GM12878 (cell line): Measurements from ENCODE around the gene SYNJ2. TPM values are rescaled to one million over a fixed set of nuclear protein-coding genes. Genes with fewer than 3 reads are reported as not detected.

ENCODE experiments used
- ATAC-seq: fragments of 200-7000 bp; cut with Tn5 transposase; 3 replicates; pipeline ENCODE4 v1.9.1; 2020; ENCODE audit warnings: mild to moderate bottlenecking, moderate library complexity
- BruUV-seq: library from RNA; stranded (reverse); fragments of 400-500 nt; replicated peaks from 2 replicates; lab custom pipeline; 2021; lab: Mats Ljungman, UMichigan
- CTCF ChIA-PET: fragments of 300-600 bp; sonication (Branson Sonifier 250); formaldehyde crosslinking; extraction: SDS; loops from one replicate; lab custom pipeline; 2021; ENCODE audit warnings: inconsistent platforms; lab: Yijun Ruan, JAX
- POLR2A ChIA-PET: fragments of 350-600 bp; formaldehyde crosslinking; extraction: SDS; loops from one replicate; lab custom pipeline; 2021; ENCODE audit warnings: inconsistent platforms; lab: Charles Lee
- RAD21 ChIA-PET: fragments of 300-600 bp; sonication (Branson Sonifier 250); formaldehyde crosslinking; loops from one replicate; lab custom pipeline; 2023; ENCODE audit warnings: antibody characterized with exemption; ENCODE audit not compliant: unreplicated experiment; lab: Charles Lee
- SMC1A ChIA-PET: fragments of 300-600 bp; sonication (Branson Sonifier 250); formaldehyde crosslinking; loops from one replicate; lab custom pipeline; 2023; ENCODE audit not compliant: unreplicated experiment, uncharacterized antibody; lab: Charles Lee
- DNase-seq: peaks from one replicate; pipeline ENCODE4 v3.0.0-alpha.2; 2011; ENCODE audit warnings: low read depth, low spot score
- FAIRE-seq: peaks from 3 replicates; lab custom pipeline; 2011; peaks lifted over from hg19 to GRCh38; lab: Jason Lieb, UNC
- H2AFZ ChIP-seq: 2 replicates; pipeline ENCODE4 v1.6.0; 2011; ENCODE audit warnings: low read depth, low read length, control low read depth; ENCODE audit not compliant: control insufficient read depth
- H3K27ac ChIP-seq: 2 replicates; pipeline ENCODE4 v1.5.1; 2011; ENCODE audit warnings: control low read depth; ENCODE audit not compliant: control insufficient read depth, insufficient read depth
- H3K27me3 ChIP-seq, 2 experiments: replicated peaks in 1 of 2; 2 replicates each; pipeline versions ENCODE4 v1.6.0 to v1.6.1; 2011; ENCODE audit warnings: low read length in 1 of 2; ENCODE audit not compliant: control insufficient read depth in 2 of 2, insufficient read depth in 2 of 2
- H3K36me3 ChIP-seq, 2 experiments: 2 replicates each; pipeline ENCODE4 v1.5.1; 2011; ENCODE audit warnings: low read length in 1 of 2; ENCODE audit not compliant: control insufficient read depth in 2 of 2, insufficient read depth in 2 of 2
- H3K4me1 ChIP-seq: 2 replicates; pipeline ENCODE4 v1.6.1; 2011; ENCODE audit warnings: mild to moderate bottlenecking, low read length, moderate library complexity, mixed read lengths; ENCODE audit not compliant: control insufficient read depth, insufficient read depth
- H3K4me2 ChIP-seq: 2 replicates; pipeline ENCODE4 v1.6.0; 2011; ENCODE audit warnings: control low read depth; ENCODE audit not compliant: control insufficient read depth, insufficient read depth
- H3K4me3 ChIP-seq: fragments of 200-600 bp; sonication (generic); 2 replicates; pipeline ENCODE4 v1.5.1; 2016
- H3K79me2 ChIP-seq: 2 replicates; pipeline ENCODE4 v1.6.0; 2011; ENCODE audit warnings: low read length; ENCODE audit not compliant: control insufficient read depth, insufficient read depth
- H3K9ac ChIP-seq: 2 replicates; pipeline ENCODE4 v1.8.0; 2011; ENCODE audit warnings: low read length, control low read depth, mixed read lengths; ENCODE audit not compliant: control insufficient read depth, insufficient read depth
- H3K9me3 ChIP-seq: replicated peaks from 3 replicates; pipeline ENCODE4 v1.5.1; 2011; ENCODE audit warnings: mild to moderate bottlenecking, low read length; ENCODE audit not compliant: control insufficient read depth, insufficient read depth
- H4K20me1 ChIP-seq: 2 replicates; pipeline ENCODE4 v1.6.0; 2011; ENCODE audit not compliant: control insufficient read depth, insufficient read depth
- GATAD2B ChIP-seq: fragments of 450-650 bp; conservative IDR thresholded peaks from 2 replicates; pipeline ENCODE4 v1.6.1; 2017; ENCODE audit warnings: low read depth, mild to moderate bottlenecking, moderate library complexity
- IKZF1 ChIP-seq: fragments of 450-650 bp; conservative IDR thresholded peaks from 2 replicates; pipeline ENCODE4 v1.6.1; 2017; ENCODE audit warnings: antibody characterized with exemption, mild to moderate bottlenecking
- MTA3 ChIP-seq: IDR thresholded peaks from 2 replicates; pipeline ENCODE4 v1.6.1; 2012; ENCODE audit warnings: low read length, inconsistent platforms, borderline replicate concordance
- NBN ChIP-seq: fragments of 450-650 bp; IDR thresholded peaks from 2 replicates; pipeline ENCODE4 v1.6.1; 2016
- NFYB ChIP-seq: IDR thresholded peaks from 2 replicates; pipeline ENCODE4 v1.6.1; 2011; ENCODE audit warnings: low read depth, mild to moderate bottlenecking, low read length, improper control_type of control experiment, moderate library complexity; ENCODE audit not compliant: insufficient read depth
- PAX5 ChIP-seq: IDR thresholded peaks from 2 replicates; pipeline ENCODE4 v1.6.1; 2011; ENCODE audit warnings: low read depth, low read length, borderline replicate concordance
- PML ChIP-seq: IDR thresholded peaks from 2 replicates; pipeline ENCODE4 v1.6.1; 2012; ENCODE audit warnings: low read length, inconsistent platforms
- POLR2A ChIP-seq: IDR thresholded peaks from 2 replicates; pipeline ENCODE4 v1.6.1; 2011; ENCODE audit warnings: low read depth, mild to moderate bottlenecking, low read length
- PRDM15 ChIP-seq: fragments of 450-650 bp; formaldehyde crosslinking; IDR thresholded peaks from 2 replicates; pipeline ENCODE4 v1.4.0; 2020; ENCODE audit warnings: mild to moderate bottlenecking, moderate library complexity
- SPI1 ChIP-seq: IDR thresholded peaks from 2 replicates; pipeline ENCODE4 v1.6.1; 2011; ENCODE audit warnings: low read depth, mild to moderate bottlenecking, low read length, moderate library complexity, borderline replicate concordance; ENCODE audit not compliant: insufficient read depth
- ZBTB40 ChIP-seq: fragments of 450-650 bp; IDR thresholded peaks from 2 replicates; pipeline ENCODE4 v1.6.1; 2016; ENCODE audit warnings: mild to moderate bottlenecking, moderate library complexity, borderline replicate concordance
- ZNF622 ChIP-seq: fragments of 450-650 bp; IDR thresholded peaks from 2 replicates; pipeline ENCODE4 v1.6.1; 2017; ENCODE audit warnings: mild to moderate bottlenecking, inconsistent platforms
- ZSCAN29 ChIP-seq: fragments of 450-650 bp; IDR thresholded peaks from 2 replicates; pipeline ENCODE4 v1.6.1; 2017; ENCODE audit warnings: mild to moderate bottlenecking, moderate library complexity
- ZZZ3 ChIP-seq: IDR thresholded peaks from 2 replicates; pipeline ENCODE4 v1.6.1; 2011; ENCODE audit warnings: low read depth; ENCODE audit not compliant: control insufficient read depth, insufficient read length
- WGBS: methylation state at CpG from one replicate; pipeline ENCODE4 v1.1.6; 2016; ENCODE audit warnings: low lambda C conversion rate; ENCODE audit not compliant: insufficient replicate concordance, insufficient coverage; ENCODE audit errors: missing lambda C conversion rate; 5-methylcytosine and 5-hydroxymethylcytosine counted together
- in situ Hi-C: fragments of 300-500 bp; cut with MboI; formaldehyde crosslinking; loops from 9 replicates; pipeline ENCODE4 v1.14.3; 2018; ENCODE audit warnings: mixed read lengths
- intact Hi-C: fragments of 100-400 bp; cut with micrococcal nuclease; formaldehyde crosslinking; loops from one replicate; pipeline ENCODE4 v1.14.2; 2022; ENCODE audit not compliant: unreplicated experiment
- polyA plus RNA-seq, 11 experiments: library from polyadenylated mRNA; depleted of rRNA in 4 of 11; unstranded in 6 of 11; stranded (reverse) in 5 of 11; fragments of >200 nt; fragmentation: Nextera tagmentation in 4 of 11; fragmentation: Illumina TruSeq in 1 of 11; extraction: Ambion mirVana in 4 of 11; extraction: Trizol in 1 of 11; gene quantifications; 1 replicate in 1 of 11; 2 replicates in 10 of 11; pipeline versions ENCODE4 v1.2.1 to v1.2.3, GENCODE V29; 2011 to 2016; ENCODE audit warnings: inconsistent platforms in 2 of 11, missing spikeins in 2 of 11, low read depth in 1 of 11
- total RNA-seq, 4 experiments: library from RNA; depleted of rRNA in 3 of 4; stranded (reverse); fragments of >200 nt in 3 of 4; fragmentation: Illumina TruSeq in 1 of 4; extraction: Trizol in 1 of 4; gene quantifications; 2 replicates each; pipeline versions ENCODE4 v1.2.1 to v1.2.3, GENCODE V29; 2013 to 2021
- TF ChIP-seq, protein P1 (sequence below): fragments of 450-650 bp; conservative IDR thresholded peaks from 2 replicates; pipeline ENCODE4 v1.6.1; 2017; ENCODE audit warnings: mild to moderate bottlenecking, moderate library complexity

The SYNJ2 gene
- total and polyA plus RNA-seq, 10 of the 15 experiments (the other 5 are each of a cell fraction or from before 2014, with no cell fraction given): 0.11 to 1.8 (median 0.57) TPM

DNA sequence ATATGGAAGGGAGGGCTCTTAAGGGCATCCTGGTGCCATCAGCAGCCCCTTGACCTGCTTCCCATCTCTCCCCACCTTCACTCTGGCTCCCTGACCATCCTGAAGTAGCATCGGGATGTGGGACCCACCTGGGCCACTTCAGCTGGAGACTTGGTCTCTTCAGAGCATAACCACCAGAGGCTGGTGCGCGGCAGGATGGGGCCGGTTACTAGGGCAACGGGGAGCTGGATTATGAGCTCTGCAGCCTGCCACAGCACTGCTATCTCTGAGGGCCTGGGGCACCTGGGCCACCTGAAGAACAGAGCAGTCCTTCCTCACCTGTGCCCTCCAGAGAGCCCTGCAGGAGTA is 79.7 kb downstream of the SYNJ2 start:
- TF ChIP-seq SPI1 (no peak), GATAD2B (no peak), ZZZ3 (no peak), ZSCAN29 (no peak), PRDM15 (CRISPR knock-in tag) (no peak), POLR2A (no peak), MTA3 (no peak), IKZF1 (no peak), NBN (no peak), NFYB (no peak), PAX5 (no peak), PML (no peak), ZNF622 (no peak), ZBTB40 (no peak)
- TF ChIP-seq, protein P1, sequence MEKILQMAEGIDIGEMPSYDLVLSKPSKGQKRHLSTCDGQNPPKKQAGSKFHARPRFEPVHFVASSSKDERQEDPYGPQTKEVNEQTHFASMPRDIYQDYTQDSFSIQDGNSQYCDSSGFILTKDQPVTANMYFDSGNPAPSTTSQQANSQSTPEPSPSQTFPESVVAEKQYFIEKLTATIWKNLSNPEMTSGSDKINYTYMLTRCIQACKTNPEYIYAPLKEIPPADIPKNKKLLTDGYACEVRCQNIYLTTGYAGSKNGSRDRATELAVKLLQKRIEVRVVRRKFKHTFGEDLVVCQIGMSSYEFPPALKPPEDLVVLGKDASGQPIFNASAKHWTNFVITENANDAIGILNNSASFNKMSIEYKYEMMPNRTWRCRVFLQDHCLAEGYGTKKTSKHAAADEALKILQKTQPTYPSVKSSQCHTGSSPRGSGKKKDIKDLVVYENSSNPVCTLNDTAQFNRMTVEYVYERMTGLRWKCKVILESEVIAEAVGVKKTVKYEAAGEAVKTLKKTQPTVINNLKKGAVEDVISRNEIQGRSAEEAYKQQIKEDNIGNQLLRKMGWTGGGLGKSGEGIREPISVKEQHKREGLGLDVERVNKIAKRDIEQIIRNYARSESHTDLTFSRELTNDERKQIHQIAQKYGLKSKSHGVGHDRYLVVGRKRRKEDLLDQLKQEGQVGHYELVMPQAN: no peak
- WGBS: 88% methylated on average over 5 of the region's 5 CpGs
- Histone ChIP-seq H2AFZ (no peak overlapping the region), H3K9ac (no peak overlapping the region), H3K27me3 (no peaks in the 10 kb centered on the region), H3K27ac (no peak overlapping the region), H4K20me1 (no peaks in the 10 kb centered on the region), H3K4me1 (no peaks in the 10 kb centered on the region; the same call in 1 of the 2 replicates), H3K9me3 (no peaks in the 10 kb centered on the region), H3K36me3 (no peaks in the 10 kb centered on the region), H3K4me2 (no peak overlapping the region), H3K4me3 (no peak overlapping the region), H3K79me2 (no peaks in the 10 kb centered on the region)
- ChIA-PET RAD21 (no interaction called here), POLR2A (no interaction called here), SMC1A (interaction anchor here (0.7 kb wide), 1 partner anchor 12 kb away, joined by 3 read pairs; no protein-coding TSS in a partner anchor), CTCF (no interaction called here)
- DNase-seq: no peak
- ATAC-seq: no peak
- intact Hi-C loops: no loop called here
- no TSS peak for BruUV-seq
- in situ Hi-C loops: no loop called here
- no peak for FAIRE-seq
